ENCODE results near the gene C1QTNF5. TPM values are rescaled to one million over a fixed set of nuclear protein-coding genes. Genes with fewer than 3 reads are reported as not detected.

C1QTNF5 gene
- total RNA-seq, 4 donors from 2014 or later, result 10.3 to 26.4 (median 11.8) TPM

GRCh38 chr11:119356349-119357031 is 15.8 kb upstream of the C1QTNF5 start:
- peaks cover 0 to 39% (median 4%) of the 10 kb centered on the region in 4 donors for H3K4me1 ChIP-seq
- peak overlapping the region; percentile 38 to 63 (median 52) for H3K4me3 ChIP-seq
- H3K27me3 ChIP-seq, result no peaks in the 10 kb centered on the region
- DNase-seq, result peak; percentile 74 to 92 (median 89)
- peak overlapping the region in 3 of 4 donors; percentile 24 to 74 (median 54) for H3K27ac ChIP-seq
- H3K36me3 ChIP-seq, result peaks cover 0 to 19% (median 0%) of the 10 kb centered on the region in 3 donors
- TF ChIP-seq CTCF (IDR thresholded peaks at IDR 0.05) (peak; percentile 70 to 86 (median 84)), POLR2A (IDR thresholded peaks at IDR 0.05) (peak in 1 of 2 donors; percentile 26)
- no peaks in the 10 kb centered on the region for H3K9me3 ChIP-seq

GRCh38 chr11:119355091-119355843 is 14.6 kb upstream of the C1QTNF5 start:
- H3K4me3 ChIP-seq, result no peak overlapping the region
- peaks cover 0 to 28% (median 4%) of the 10 kb centered on the region in 4 donors for H3K4me1 ChIP-seq
- TF ChIP-seq CTCF (IDR thresholded peaks at IDR 0.05) (no peak), POLR2A (IDR thresholded peaks at IDR 0.05) (no peak)
- peak in 1 of 3 donors; percentile 24 for DNase-seq
- no peaks in the 10 kb centered on the region for H3K27me3 ChIP-seq
- no peaks in the 10 kb centered on the region for H3K9me3 ChIP-seq
- H3K36me3 ChIP-seq, result peaks cover 0 to 18% (median 0%) of the 10 kb centered on the region in 3 donors
- H3K27ac ChIP-seq, result no peak overlapping the region

GRCh38 chr11:119352857-119353260 is 12.2 kb upstream of the C1QTNF5 start:
- H3K27me3 ChIP-seq, result no peaks in the 10 kb centered on the region
- H3K9me3 ChIP-seq, result no peaks in the 10 kb centered on the region
- no peak overlapping the region for H3K4me3 ChIP-seq
- H3K36me3 ChIP-seq, result no peaks in the 10 kb centered on the region
- no peak for TF ChIP-seq POLR2A (IDR thresholded peaks at IDR 0.05)
- TF ChIP-seq CTCF (IDR thresholded peaks at IDR 0.05), result no peak
- peak in 1 of 3 donors; percentile 52 for DNase-seq
- no peak overlapping the region for H3K27ac ChIP-seq
- H3K4me1 ChIP-seq, result peaks cover 0 to 23% (median 4%) of the 10 kb centered on the region in 4 donors

- DNase-seq, result no peak
- TF ChIP-seq POLR2A (IDR thresholded peaks at IDR 0.05), result no peak
- TF ChIP-seq CTCF (IDR thresholded peaks at IDR 0.05), result no peak
Observed at GRCh38 chr11:119351232-119351631, 10.5 kb upstream of the C1QTNF5 start.

GRCh38 chr11:119350302-119350701 is 9.6 kb upstream of the C1QTNF5 start:
- H3K27ac ChIP-seq, result no peak overlapping the region
- no peak for TF ChIP-seq POLR2A (IDR thresholded peaks at IDR 0.05)
- no peak for TF ChIP-seq CTCF (IDR thresholded peaks at IDR 0.05)
- H3K36me3 ChIP-seq, result no peaks in the 10 kb centered on the region
- no peak overlapping the region for H3K4me3 ChIP-seq
- H3K4me1 ChIP-seq, result peaks cover 0 to 10% (median 0%) of the 10 kb centered on the region in 4 donors
- no peak for DNase-seq
- no peaks in the 10 kb centered on the region for H3K9me3 ChIP-seq
- no peaks in the 10 kb centered on the region for H3K27me3 ChIP-seq

More at GRCh38 chr11:119351232-119351631, 10.5 kb upstream of the C1QTNF5 start:
- no peaks in the 10 kb centered on the region for H3K9me3 ChIP-seq
- H3K27me3 ChIP-seq, result no peaks in the 10 kb centered on the region
- H3K4me3 ChIP-seq, result no peak overlapping the region
- H3K27ac ChIP-seq, result no peak overlapping the region
- H3K4me1 ChIP-seq, result peaks cover 0 to 14% (median 2%) of the 10 kb centered on the region in 4 donors
- no peaks in the 10 kb centered on the region for H3K36me3 ChIP-seq
